Heart left ventricle (tissue), 16 donors: ENCODE results near the gene RMND1. TPM values are rescaled to one million over a fixed set of nuclear protein-coding genes. Genes with fewer than 3 reads are reported as not detected.

ENCODE experiments used
- ATAC-seq, 4 donors: fragments of 200-7000 bp; cut with Tn5 transposase; one replicate each; pipeline ENCODE4 v1.9.1; 2020 to 2022; ENCODE audit warnings: moderate library complexity in 4 of 4, mild to moderate bottlenecking in 3 of 4, moderate number of reproducible peaks in 1 of 4
- DNase-seq, 5 donors: peaks; one replicate each; pipeline ENCODE4 v3.0.0-alpha.2; 2020
- H3K27ac ChIP-seq, 12 donors: fragments of 200-600 bp; sonication (generic) in 4 of 12; one replicate each; pipeline versions ENCODE4 v1.5.0 to v1.8.0; 2016 to 2022; ENCODE audit warnings: mild to moderate bottlenecking in 2 of 12
- H3K27me3 ChIP-seq, 9 donors: fragments of 200-600 bp; sonication (generic) in 2 of 9; one replicate each; pipeline versions ENCODE4 v1.5.1 to v1.8.0; 2016 to 2022; ENCODE audit warnings: mild to moderate bottlenecking in 3 of 9
- H3K36me3 ChIP-seq, 9 donors: fragments of 200-600 bp; sonication (generic) in 2 of 9; one replicate each; pipeline versions ENCODE4 v1.5.0 to v1.8.0; 2018 to 2022; ENCODE audit warnings: mild to moderate bottlenecking in 2 of 9
- H3K4me1 ChIP-seq, 12 donors: fragments of 200-600 bp; sonication (generic) in 4 of 12; one replicate each; pipeline versions ENCODE4 v1.5.0 to v1.8.0; 2016 to 2022; ENCODE audit warnings: mild to moderate bottlenecking in 3 of 12
- H3K4me3 ChIP-seq, 12 donors: fragments of 200-600 bp; sonication (generic) in 4 of 12; one replicate each; pipeline versions ENCODE4 v1.5.0 to v1.8.0; 2017 to 2022; ENCODE audit warnings: mild to moderate bottlenecking in 9 of 12, moderate library complexity in 4 of 12
- H3K9me3 ChIP-seq, 12 donors: fragments of 200-600 bp; sonication (generic) in 4 of 12; one replicate each; pipeline versions ENCODE4 v1.5.0 to v1.8.0; 2016 to 2022; ENCODE audit warnings: mild to moderate bottlenecking in 1 of 12
- POLR2A ChIP-seq, 2 donors: fragments of 450-650 bp; IDR thresholded peaks; one replicate each; pipeline ENCODE4 v1.6.1; 2017; ENCODE audit warnings: antibody characterized with exemption in 2 of 2, mild to moderate bottlenecking in 2 of 2, moderate library complexity in 2 of 2
- WGBS, 4 donors: extraction: QIAGEN DNeasy Blood & Tissue Kit in 2 of 4; methylation state at CpG; one replicate each; pipeline versions ENCODE4 v1.1.5 to v1.1.7; 2013 to 2018; 5-methylcytosine and 5-hydroxymethylcytosine counted together
- intact Hi-C, 10 donors: fragments of 100-400 bp; cut with DNase I; formaldehyde crosslinking; loops; one replicate each; pipeline versions ENCODE4 v1.11.1 to v1.14.2; 2022
- polyA plus RNA-seq, 2 donors: library from polyadenylated mRNA; stranded (reverse); fragments of 200-250 nt; gene quantifications; one replicate each; pipeline ENCODE4 v1.2.3, GENCODE V29; 2013
- total RNA-seq, 9 donors: library from RNA; depleted of rRNA in 2 of 9; stranded (reverse); fragments of >200 nt in 2 of 9; fragmentation: NEBNext Ultra II Directional in 3 of 9; extraction: Animal tissue kit (Norgen Biotek cat#: 25700) in 3 of 9; gene quantifications; one replicate each; pipeline versions ENCODE4 v1.1.0 to v1.2.4, GENCODE V29; 2016 to 2023
- TF ChIP-seq, protein P1 (sequence below), 12 donors: fragments of 200-600 bp; sonication (generic) in 4 of 12; IDR thresholded peaks; one replicate each; pipeline versions ENCODE4 v1.5.0 to v1.8.0; 2018 to 2022; ENCODE audit warnings: antibody characterized with exemption in 12 of 12, mild to moderate bottlenecking in 5 of 12
- donor health status: ischemic (EF 13 %, LVEDD 7.1; RV severe dilation, severe dysfunction).
- donor health status: healthy with polysubstance abuse.
- donor health status: DM: no; HTN: yes; CAD: no.
- donor health status: DM: no; HTN: no; CAD: no.
- donor health status: ischemic (EF 25% LVEDD 6.9; RV normal size, moderate dysfunction).
- donor health status: ischemic (EF 25% LVEDD 5.7; RV mildly dilated, moderate dysfunction).
- donor health status: healthy.
- donor health status: DM: yes; HTN: yes; CAD: no.
- donor health status: ischemic (EF 35%, LVEDD 5.7; RV mildly dilated, moderate dysfunction).
- donor health status: nonischemic (EF 11% LVEDD 7.7; RV severe dilation, severe dysfunction).
- donor health status: DM: yes; HTN: yes; CAD: no.
- donor health status: PGD.
- donor health status: ischemic (EF 29% LVEDD 5.4; RV normal size, mild dysfunction).
- donor health status: nonischemic (EF 23%, LVEDD 6.1; RV moderate dilation, normal function).

The RMND1 gene
- total and polyA plus RNA-seq, 11 donors: 10.2 to 21.5 (median 17.0) TPM

GRCh38 chr6:151390851-151391470 is 61.0 kb downstream of the RMND1 start:
- peaks cover 0 to 4% (median 0%) of the 10 kb centered on the region in 9 donors for H3K36me3 ChIP-seq
- no peaks in the 10 kb centered on the region for H3K9me3 ChIP-seq
- peak overlapping the region; percentile 71 to 100 (median 94) for H3K4me3 ChIP-seq
- TF ChIP-seq POLR2A (IDR thresholded peaks at IDR 0.05): peak in 1 of 2 donors; percentile 17
- TF ChIP-seq, protein P1, sequence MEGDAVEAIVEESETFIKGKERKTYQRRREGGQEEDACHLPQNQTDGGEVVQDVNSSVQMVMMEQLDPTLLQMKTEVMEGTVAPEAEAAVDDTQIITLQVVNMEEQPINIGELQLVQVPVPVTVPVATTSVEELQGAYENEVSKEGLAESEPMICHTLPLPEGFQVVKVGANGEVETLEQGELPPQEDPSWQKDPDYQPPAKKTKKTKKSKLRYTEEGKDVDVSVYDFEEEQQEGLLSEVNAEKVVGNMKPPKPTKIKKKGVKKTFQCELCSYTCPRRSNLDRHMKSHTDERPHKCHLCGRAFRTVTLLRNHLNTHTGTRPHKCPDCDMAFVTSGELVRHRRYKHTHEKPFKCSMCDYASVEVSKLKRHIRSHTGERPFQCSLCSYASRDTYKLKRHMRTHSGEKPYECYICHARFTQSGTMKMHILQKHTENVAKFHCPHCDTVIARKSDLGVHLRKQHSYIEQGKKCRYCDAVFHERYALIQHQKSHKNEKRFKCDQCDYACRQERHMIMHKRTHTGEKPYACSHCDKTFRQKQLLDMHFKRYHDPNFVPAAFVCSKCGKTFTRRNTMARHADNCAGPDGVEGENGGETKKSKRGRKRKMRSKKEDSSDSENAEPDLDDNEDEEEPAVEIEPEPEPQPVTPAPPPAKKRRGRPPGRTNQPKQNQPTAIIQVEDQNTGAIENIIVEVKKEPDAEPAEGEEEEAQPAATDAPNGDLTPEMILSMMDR (IDR thresholded peaks at IDR 0.05): no peak
- H3K27me3 ChIP-seq: no peaks in the 10 kb centered on the region
- WGBS, 4 donors: 0 to 1% (median 0%) methylated on average over 2 to 78 of the region's 78 CpGs
- peaks cover 12 to 60% (median 47%) of the 10 kb centered on the region in 12 donors for H3K4me1 ChIP-seq
- H3K27ac ChIP-seq: peak overlapping the region; percentile 96 to 100 (median 99)
- DNase-seq (peak; percentile 83 to 92 (median 88)), ATAC-seq (peak in 3 of 4 donors; percentile 8 to 51 (median 39))
- intact Hi-C loops: loop anchor here in 9 of 10 donors (1.0 to 10.0 kb wide), 8 partner anchors 46 to 1591 kb away; partner anchors contain the start of genes RMND1 (in 6 of the 9) and FBXO5 (in 1 of the 9)

DNA sequence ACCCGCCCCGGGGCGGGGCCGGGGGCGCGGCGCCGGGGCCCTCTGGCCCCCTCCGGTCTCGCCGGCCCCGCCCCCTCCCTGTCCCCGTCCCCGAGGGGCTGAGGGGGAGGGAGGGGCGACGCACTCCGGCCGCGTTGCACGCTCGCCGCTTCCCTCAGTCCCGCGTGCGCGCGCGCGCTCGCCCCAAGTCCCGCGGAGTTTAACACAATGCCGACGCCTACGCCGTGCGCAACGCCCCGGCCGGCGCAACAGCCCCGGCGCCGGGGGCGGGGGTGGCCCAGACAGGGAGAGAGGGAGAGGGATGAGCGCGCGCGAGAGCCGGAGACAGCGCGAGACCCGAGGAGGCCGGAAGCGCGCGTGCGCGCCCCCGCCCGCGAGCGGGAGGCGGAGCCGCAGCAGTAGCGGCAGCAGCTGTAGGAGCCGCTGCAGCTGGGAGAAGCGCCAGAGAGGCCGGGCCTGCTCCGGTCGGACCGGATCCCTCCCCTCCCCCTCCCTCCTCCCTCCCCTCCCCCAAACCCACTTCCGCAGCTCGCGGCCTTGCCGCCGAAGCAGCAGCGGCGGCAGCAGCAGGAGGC is 61.6 kb downstream of the RMND1 start:
- DNase-seq: peak; percentile 97 to 99 (median 98)
- intact Hi-C loops: loop anchor here in 9 of 10 donors (1.0 to 10.0 kb wide), 8 partner anchors 47 to 1592 kb away; partner anchors contain the start of genes RMND1 (in 6 of the 9) and FBXO5 (in 1 of the 9)
- H3K27me3 ChIP-seq: no peaks in the 10 kb centered on the region
- peak in 1 of 2 donors; percentile 13 for TF ChIP-seq POLR2A (IDR thresholded peaks at IDR 0.05)
- TF ChIP-seq, protein P1 (IDR thresholded peaks at IDR 0.05): peak in 1 of 12 donors; percentile 20
- ATAC-seq: peak; percentile 89 to 94 (median 91)
- H3K4me1 ChIP-seq: peaks cover 12 to 57% (median 41%) of the 10 kb centered on the region in 12 donors
- H3K9me3 ChIP-seq: no peaks in the 10 kb centered on the region
- H3K4me3 ChIP-seq: peak overlapping the region; percentile 71 to 100 (median 94)
- peak overlapping the region; percentile 96 to 100 (median 99) for H3K27ac ChIP-seq
- WGBS, 4 donors: 0 to 1% (median 1%) methylated on average over 6 to 79 of the region's 79 CpGs
- H3K36me3 ChIP-seq: peaks cover 0 to 4% (median 0%) of the 10 kb centered on the region in 9 donors

- H3K27me3 ChIP-seq: no peaks in the 10 kb centered on the region
- H3K36me3 ChIP-seq: peaks cover 0 to 4% (median 0%) of the 10 kb centered on the region in 9 donors
- DNase-seq: peak; percentile 71 to 81 (median 80)
- peak overlapping the region; percentile 96 to 100 (median 99) for H3K27ac ChIP-seq
- 0% methylated on average over 19 to 54 of the region's 54 CpGs for WGBS, 4 donors
- H3K4me1 ChIP-seq: peaks cover 12 to 57% (median 41%) of the 10 kb centered on the region in 12 donors
- H3K9me3 ChIP-seq: no peaks in the 10 kb centered on the region
- intact Hi-C loops: loop anchor here in 9 of 10 donors (1.0 to 10.0 kb wide), 8 partner anchors 48 to 1593 kb away; partner anchors contain the start of genes RMND1 (in 6 of the 9) and FBXO5 (in 1 of the 9)
- peak overlapping the region; percentile 53 to 100 (median 94) for H3K4me3 ChIP-seq
- TF ChIP-seq, protein P1 (IDR thresholded peaks at IDR 0.05): peak in 1 of 12 donors; percentile 5
- peak in 1 of 2 donors; percentile 78 for TF ChIP-seq POLR2A (IDR thresholded peaks at IDR 0.05)
- peak in 3 of 4 donors; percentile 8 to 52 (median 27) for ATAC-seq
Measured at GRCh38 chr6:151389618-151390275, 62.2 kb downstream of the RMND1 start.
